SK-N-SH (cell line): ENCODE results near the gene ABCC4. TPM values are rescaled to one million over a fixed set of nuclear protein-coding genes. Genes with fewer than 3 reads are reported as not detected.

ENCODE experiments used
- CTCF ChIA-PET: fragments of 300-600, 350-600 bp; formaldehyde crosslinking; extraction: SDS; loops from one replicate; lab custom pipeline; 2021; lab: Yijun Ruan, JAX
- POLR2A ChIA-PET: fragments of 350-600 bp; sonication (Branson Sonifier 250); formaldehyde crosslinking; extraction: SDS; loops from one replicate; lab custom pipeline; 2020; ENCODE audit warnings: antibody characterized with exemption, inconsistent platforms; lab: Yijun Ruan, JAX
- DNase-seq: peaks from one replicate; pipeline ENCODE4 v3.0.0; 2012
- H2AFZ ChIP-seq: fragments of 200-600 bp; sonication (generic); 2 replicates; pipeline ENCODE4 v1.8.1; 2016; ENCODE audit warnings: antibody characterized with exemption, mild to moderate bottlenecking, low read depth
- H3F3A ChIP-seq: fragments of 200-600 bp; sonication (generic); replicated peaks from 2 replicates; pipeline ENCODE3; 2016; ENCODE audit warnings: antibody characterized with exemption, mild to moderate bottlenecking; ENCODE audit not compliant: insufficient read depth
- H3K27ac ChIP-seq, 2 experiments: fragments of 200-500 bp in 1 of 2; fragments of 200-600 bp in 1 of 2; sonication (Bioruptor generic) in 1 of 2; sonication (generic), shearing (Covaris generic) in 1 of 2; 2 replicates each; pipeline versions ENCODE4 v1.5.1 to v1.6.1; 2014 to 2016; ENCODE audit warnings: low read depth in 2 of 2, inconsistent platforms in 1 of 2, low read length in 1 of 2, mild to moderate bottlenecking in 1 of 2, mixed read lengths in 1 of 2
- H3K27me3 ChIP-seq: fragments of 200-600 bp; sonication (generic), shearing (Covaris generic); 2 replicates; pipeline ENCODE4 v1.6.1; 2016; ENCODE audit warnings: mixed run types; ENCODE audit not compliant: insufficient read depth
- H3K36me3 ChIP-seq, 2 experiments: fragments of 200-500 bp in 1 of 2; fragments of 200-600 bp in 1 of 2; sonication (Bioruptor generic) in 1 of 2; sonication (generic) in 1 of 2; replicated peaks in 1 of 2; 2 replicates each; pipeline versions ENCODE3 to v1.5.1; 2014 to 2016; ENCODE audit warnings: low read length in 1 of 2, mild to moderate bottlenecking in 1 of 2; ENCODE audit not compliant: insufficient read depth in 2 of 2, control insufficient read depth in 1 of 2
- H3K4me1 ChIP-seq, 2 experiments: fragments of 200-500 bp in 1 of 2; fragments of 200-600 bp in 1 of 2; sonication (Bioruptor generic) in 1 of 2; sonication (generic), shearing (Covaris generic) in 1 of 2; 2 replicates each; pipeline versions ENCODE4 v1.5.1 to v1.6.1; 2014 to 2016; ENCODE audit warnings: low read depth in 1 of 2, low read length in 1 of 2, mixed run types in 1 of 2; ENCODE audit not compliant: insufficient read depth in 2 of 2, control insufficient read depth in 1 of 2
- H3K4me2 ChIP-seq: fragments of 200-600 bp; sonication (generic), shearing (Covaris generic); 2 replicates; pipeline ENCODE4 v1.6.1; 2017; ENCODE audit warnings: mixed run types
- H3K4me3 ChIP-seq, 2 experiments: fragments of 200-500 bp in 1 of 2; fragments of 200-600 bp in 1 of 2; sonication (Bioruptor generic) in 1 of 2; sonication (generic), shearing (Covaris generic) in 1 of 2; 2 replicates each; pipeline versions ENCODE4 v1.5.1 to v1.8.1; 2014 to 2016; ENCODE audit warnings: low read depth in 2 of 2, inconsistent platforms in 1 of 2, low read length in 1 of 2, mild to moderate bottlenecking in 1 of 2, mixed read lengths in 1 of 2, moderate library complexity in 1 of 2
- H3K79me2 ChIP-seq: fragments of 200-600 bp; sonication (generic); 2 replicates; pipeline ENCODE4 v1.8.1; 2017; ENCODE audit warnings: mild to moderate bottlenecking; ENCODE audit not compliant: insufficient read depth
- H3K9ac ChIP-seq: fragments of 200-600 bp; sonication (generic); 2 replicates; pipeline ENCODE4 v1.6.1; 2017; ENCODE audit warnings: mixed run types
- H3K9me2 ChIP-seq: fragments of 200-600 bp; sonication (generic); 2 replicates; pipeline ENCODE4 v1.6.1; 2017; ENCODE audit warnings: mixed run types
- H3K9me3 ChIP-seq: fragments of 200-600 bp; sonication (generic); 2 replicates; pipeline ENCODE4 v1.6.1; 2017; ENCODE audit warnings: mixed run types, mild to moderate bottlenecking, moderate library complexity
- H4K20me1 ChIP-seq: fragments of 200-600 bp; sonication (generic); 2 replicates; pipeline ENCODE4 v1.6.1; 2017; ENCODE audit warnings: mild to moderate bottlenecking, mixed run types; ENCODE audit not compliant: insufficient read depth
- ELF1 ChIP-seq: IDR thresholded peaks from 2 replicates; pipeline ENCODE4 v1.4.0; 2012
- EZH2phosphoT487 ChIP-seq: fragments of 200-600 bp; sonication (generic); IDR thresholded peaks from 2 replicates; pipeline ENCODE4 v1.6.1; 2017; ENCODE audit warnings: low read depth, mixed run types, mild to moderate bottlenecking, antibody characterized with exemption, moderate library complexity, borderline replicate concordance
- FOXJ3 ChIP-seq: sonication (generic); formaldehyde crosslinking; IDR thresholded peaks from 2 replicates; pipeline ENCODE4 v1.5.1; 2020; ENCODE audit warnings: mild to moderate bottlenecking, missing genetic modification reagents
- FOXM1 ChIP-seq: IDR thresholded peaks from 2 replicates; pipeline ENCODE4 v1.4.0; 2012; ENCODE audit warnings: low read depth, mild to moderate bottlenecking
- GATA2 ChIP-seq: sonication (generic); formaldehyde crosslinking; IDR thresholded peaks from 2 replicates; pipeline ENCODE4 v1.5.0; 2020; ENCODE audit warnings: mild to moderate bottlenecking, missing genetic modification reagents
- MEF2A ChIP-seq: IDR thresholded peaks from 2 replicates; pipeline ENCODE4 v1.4.0; 2012; ENCODE audit warnings: low read depth, borderline replicate concordance
- MXI1 ChIP-seq: IDR thresholded peaks from 2 replicates; pipeline ENCODE4 v1.6.1; 2012; ENCODE audit warnings: mild to moderate bottlenecking, low read depth, low read length, improper control_type of control experiment
- NFIC ChIP-seq: IDR thresholded peaks from 2 replicates; pipeline ENCODE4 v1.4.0; 2012; ENCODE audit warnings: borderline replicate concordance
- POLR2AphosphoS5 ChIP-seq: IDR thresholded peaks from 2 replicates; pipeline ENCODE4 v1.6.1; 2012; ENCODE audit warnings: low read depth, low read length
- RAD21 ChIP-seq: IDR thresholded peaks from 2 replicates; pipeline ENCODE4 v1.6.1; 2012; ENCODE audit warnings: mild to moderate bottlenecking, low read length
- RCOR1 ChIP-seq: fragments of 150-350 bp; IDR thresholded peaks from 2 replicates; pipeline ENCODE4 v1.6.1; 2017; ENCODE audit warnings: antibody characterized with exemption, low read length
- SMC3 ChIP-seq: IDR thresholded peaks from 2 replicates; pipeline ENCODE4 v1.6.1; 2012; ENCODE audit warnings: low read depth, low read length, improper control_type of control experiment
- TCF12 ChIP-seq: IDR thresholded peaks from 2 replicates; pipeline ENCODE4 v1.4.0; 2012
- TEAD4 ChIP-seq: IDR thresholded peaks from 2 replicates; pipeline ENCODE4 v1.4.0; 2012; ENCODE audit warnings: mild to moderate bottlenecking, borderline replicate concordance; ENCODE audit not compliant: insufficient read depth
- USF1 ChIP-seq: IDR thresholded peaks from 2 replicates; pipeline ENCODE4 v1.4.0; 2012; ENCODE audit warnings: low read depth, borderline replicate concordance
- YY1 ChIP-seq: IDR thresholded peaks from 2 replicates; pipeline ENCODE4 v1.4.0; 2012; ENCODE audit warnings: low read depth, mild to moderate bottlenecking
- WGBS: methylation state at CpG from one replicate; pipeline ENCODE4 v1.1.6; 2017; ENCODE audit warnings: low lambda C conversion rate; 5-methylcytosine and 5-hydroxymethylcytosine counted together
- polyA plus RNA-seq, 3 experiments: library from polyadenylated mRNA; depleted of rRNA; stranded (reverse); fragments of >200 nt; gene quantifications; 2 replicates each; pipeline ENCODE4 v1.2.3, GENCODE V29; 2012
- TF ChIP-seq, protein P1 (sequence below): fragments of 150-350 bp; IDR thresholded peaks from 2 replicates; pipeline ENCODE4 v1.6.1; 2016; ENCODE audit warnings: mild to moderate bottlenecking, low read depth, low read length
- TF ChIP-seq, protein P2 (sequence below): IDR thresholded peaks from 2 replicates; pipeline ENCODE4 v1.4.0; 2012; ENCODE audit warnings: low read depth, borderline replicate concordance
- TF ChIP-seq, protein P3 (sequence below): fragments of 200-600 bp; sonication (generic); IDR thresholded peaks from 2 replicates; pipeline ENCODE4 v1.6.1; 2017; ENCODE audit warnings: antibody characterized with exemption, mild to moderate bottlenecking, moderate library complexity
- TF ChIP-seq, protein P4 (sequence below): IDR thresholded peaks from 2 replicates; pipeline ENCODE4 v1.4.0; 2012; ENCODE audit warnings: low read depth

Gene ABCC4
- polyA plus RNA-seq, 1 of the 3 experiments (the other 2 are of a cell fraction), result 7.8 TPM

DNA sequence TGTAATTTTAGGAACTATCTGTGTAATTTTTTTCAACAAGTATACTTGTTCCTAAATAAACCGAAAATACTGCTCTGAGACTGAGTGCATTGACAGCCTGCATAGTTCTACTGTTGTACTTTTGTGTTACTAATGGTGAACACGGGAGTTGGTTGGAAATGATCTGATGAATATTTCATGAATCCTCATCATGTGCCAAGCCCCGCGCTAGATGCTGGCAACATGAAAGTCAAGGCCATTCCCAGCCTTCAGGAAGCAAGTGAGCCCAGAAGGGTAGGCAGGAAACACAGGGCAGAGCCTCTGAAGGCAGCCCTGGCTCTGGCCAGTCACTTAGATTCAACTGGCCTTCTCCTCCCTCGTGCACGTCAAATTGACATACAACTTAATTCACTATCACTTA, 106.1 kb downstream of the ABCC4 start:
- TF ChIP-seq MEF2A (no peak), RCOR1 (no peak)
- TF ChIP-seq, protein P1, sequence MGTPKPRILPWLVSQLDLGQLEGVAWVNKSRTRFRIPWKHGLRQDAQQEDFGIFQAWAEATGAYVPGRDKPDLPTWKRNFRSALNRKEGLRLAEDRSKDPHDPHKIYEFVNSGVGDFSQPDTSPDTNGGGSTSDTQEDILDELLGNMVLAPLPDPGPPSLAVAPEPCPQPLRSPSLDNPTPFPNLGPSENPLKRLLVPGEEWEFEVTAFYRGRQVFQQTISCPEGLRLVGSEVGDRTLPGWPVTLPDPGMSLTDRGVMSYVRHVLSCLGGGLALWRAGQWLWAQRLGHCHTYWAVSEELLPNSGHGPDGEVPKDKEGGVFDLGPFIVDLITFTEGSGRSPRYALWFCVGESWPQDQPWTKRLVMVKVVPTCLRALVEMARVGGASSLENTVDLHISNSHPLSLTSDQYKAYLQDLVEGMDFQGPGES, result no peak
- TF ChIP-seq, all 33 proteins: peak for 0
- no peak overlapping the region for H3K4me3 ChIP-seq

GRCh38 chr13:95193509-95194230, 107.6 kb downstream of the ABCC4 start:
- no peak overlapping the region for H3K27ac ChIP-seq
- no peaks in the 10 kb centered on the region for H3F3A ChIP-seq
- ChIA-PET CTCF (interaction anchor here (1.8 to 8.6 kb wide), 6 partner anchors 9 to 208 kb away, joined by 5 to 465 read pairs (median 96); no protein-coding TSS in a partner anchor), POLR2A (no interaction called here)
- H3K36me3 ChIP-seq, result peaks cover 0 to 3% of the 10 kb centered on the region in 2 experiments
- no peak overlapping the region for H3K9ac ChIP-seq
- no peaks in the 10 kb centered on the region for H4K20me1 ChIP-seq
- H3K4me2 ChIP-seq, result no peak overlapping the region
- TF ChIP-seq TEAD4, result no peak
- no peak for TF ChIP-seq EZH2phosphoT487
- TF ChIP-seq, protein P2, sequence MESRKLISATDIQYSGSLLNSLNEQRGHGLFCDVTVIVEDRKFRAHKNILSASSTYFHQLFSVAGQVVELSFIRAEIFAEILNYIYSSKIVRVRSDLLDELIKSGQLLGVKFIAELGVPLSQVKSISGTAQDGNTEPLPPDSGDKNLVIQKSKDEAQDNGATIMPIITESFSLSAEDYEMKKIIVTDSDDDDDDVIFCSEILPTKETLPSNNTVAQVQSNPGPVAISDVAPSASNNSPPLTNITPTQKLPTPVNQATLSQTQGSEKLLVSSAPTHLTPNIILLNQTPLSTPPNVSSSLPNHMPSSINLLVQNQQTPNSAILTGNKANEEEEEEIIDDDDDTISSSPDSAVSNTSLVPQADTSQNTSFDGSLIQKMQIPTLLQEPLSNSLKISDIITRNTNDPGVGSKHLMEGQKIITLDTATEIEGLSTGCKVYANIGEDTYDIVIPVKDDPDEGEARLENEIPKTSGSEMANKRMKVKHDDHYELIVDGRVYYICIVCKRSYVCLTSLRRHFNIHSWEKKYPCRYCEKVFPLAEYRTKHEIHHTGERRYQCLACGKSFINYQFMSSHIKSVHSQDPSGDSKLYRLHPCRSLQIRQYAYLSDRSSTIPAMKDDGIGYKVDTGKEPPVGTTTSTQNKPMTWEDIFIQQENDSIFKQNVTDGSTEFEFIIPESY, result no peak
- TF ChIP-seq ELF1, result no peak
- TF ChIP-seq MXI1, result no peak
- TF ChIP-seq, protein P3, sequence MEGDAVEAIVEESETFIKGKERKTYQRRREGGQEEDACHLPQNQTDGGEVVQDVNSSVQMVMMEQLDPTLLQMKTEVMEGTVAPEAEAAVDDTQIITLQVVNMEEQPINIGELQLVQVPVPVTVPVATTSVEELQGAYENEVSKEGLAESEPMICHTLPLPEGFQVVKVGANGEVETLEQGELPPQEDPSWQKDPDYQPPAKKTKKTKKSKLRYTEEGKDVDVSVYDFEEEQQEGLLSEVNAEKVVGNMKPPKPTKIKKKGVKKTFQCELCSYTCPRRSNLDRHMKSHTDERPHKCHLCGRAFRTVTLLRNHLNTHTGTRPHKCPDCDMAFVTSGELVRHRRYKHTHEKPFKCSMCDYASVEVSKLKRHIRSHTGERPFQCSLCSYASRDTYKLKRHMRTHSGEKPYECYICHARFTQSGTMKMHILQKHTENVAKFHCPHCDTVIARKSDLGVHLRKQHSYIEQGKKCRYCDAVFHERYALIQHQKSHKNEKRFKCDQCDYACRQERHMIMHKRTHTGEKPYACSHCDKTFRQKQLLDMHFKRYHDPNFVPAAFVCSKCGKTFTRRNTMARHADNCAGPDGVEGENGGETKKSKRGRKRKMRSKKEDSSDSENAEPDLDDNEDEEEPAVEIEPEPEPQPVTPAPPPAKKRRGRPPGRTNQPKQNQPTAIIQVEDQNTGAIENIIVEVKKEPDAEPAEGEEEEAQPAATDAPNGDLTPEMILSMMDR, result no peak
- TF ChIP-seq USF1, result no peak
- TF ChIP-seq, protein P1, result no peak
- TF ChIP-seq FOXJ3 (CRISPR knock-in tag), result no peak
- no peak for TF ChIP-seq TCF12
- TF ChIP-seq SMC3, result no peak
- TF ChIP-seq YY1, result no peak
- TF ChIP-seq, protein P4, sequence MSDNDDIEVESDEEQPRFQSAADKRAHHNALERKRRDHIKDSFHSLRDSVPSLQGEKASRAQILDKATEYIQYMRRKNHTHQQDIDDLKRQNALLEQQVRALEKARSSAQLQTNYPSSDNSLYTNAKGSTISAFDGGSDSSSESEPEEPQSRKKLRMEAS, result no peak
- TF ChIP-seq POLR2AphosphoS5, result no peak
- TF ChIP-seq RCOR1, result no peak
- TF ChIP-seq NFIC, result no peak
- no peak for TF ChIP-seq GATA2 (CRISPR knock-in tag)
- no peak for TF ChIP-seq FOXM1
- TF ChIP-seq RAD21, result no peak
- H3K9me3 ChIP-seq, result no peaks in the 10 kb centered on the region
- H3K9me2 ChIP-seq, result no peaks in the 10 kb centered on the region
- no peak for DNase-seq
- no peaks in the 10 kb centered on the region for H3K79me2 ChIP-seq
- no peak overlapping the region for H2AFZ ChIP-seq
- no peaks in the 10 kb centered on the region for H3K27me3 ChIP-seq
- WGBS, result 96% methylated on average over 12 of the region's 13 CpGs
- H3K4me1 ChIP-seq, result no peaks in the 10 kb centered on the region; a peak in 1 of 4 replicates
- H3K4me3 ChIP-seq, result no peak overlapping the region

More for the DNA sequence above, 106.1 kb downstream of the ABCC4 start:
- Histone ChIP-seq H3K9ac (no peak overlapping the region), H3K4me1 (no peaks in the 10 kb centered on the region; a peak in 1 of 4 replicates), H3K36me3 (no peaks in the 10 kb centered on the region), H3K4me2 (no peak overlapping the region), H3K27me3 (no peaks in the 10 kb centered on the region), H3K27ac (no peak overlapping the region), H3F3A (no peaks in the 10 kb centered on the region), H4K20me1 (no peaks in the 10 kb centered on the region), H3K9me2 (no peaks in the 10 kb centered on the region), H3K9me3 (no peaks in the 10 kb centered on the region), H2AFZ (no peak overlapping the region), H3K79me2 (no peaks in the 10 kb centered on the region)
- 91% methylated on average over 6 of the region's 6 CpGs for WGBS
- ChIA-PET CTCF (interaction anchor here (4.8 to 8.6 kb wide), 3 partner anchors 99 to 210 kb away, joined by 29 to 265 read pairs (median 161); no protein-coding TSS in a partner anchor), POLR2A (no interaction called here)
- no peak for DNase-seq
